ENCODE data around the gene NDUFA12. TPM values are rescaled to one million over a fixed set of nuclear protein-coding genes. Genes with fewer than 3 reads are reported as not detected.

NDUFA12 gene
- total and polyA plus RNA-seq, 2 of the 4 experiments (the other 2 are of a cell fraction), result 116 to 135 TPM

DNA sequence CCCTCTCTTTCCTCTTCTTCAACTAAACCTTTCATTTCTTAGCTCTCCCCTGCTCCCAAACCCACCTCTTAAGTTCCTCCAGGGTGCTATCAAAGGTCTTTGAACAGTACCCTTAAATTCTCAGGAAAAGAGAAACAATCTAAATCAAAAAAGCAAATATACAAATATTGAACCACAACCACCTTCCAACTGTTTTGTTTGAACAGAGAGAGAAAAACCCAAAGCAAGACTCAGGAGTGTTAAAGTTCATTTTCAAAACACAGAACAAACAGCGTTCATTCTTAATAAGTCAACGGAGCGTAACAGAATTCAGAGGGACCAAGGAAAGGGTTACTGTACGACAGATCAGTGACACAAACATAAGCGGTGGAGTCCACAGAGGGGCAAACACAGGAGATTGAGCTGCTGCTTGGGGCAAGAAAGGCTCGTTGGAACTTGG, 73.3 kb downstream of the NDUFA12 start:
- POLR2A ChIA-PET (ENCODE audit: unreplicated experiment), result no interaction called here

More for the DNA sequence above, 73.3 kb downstream of the NDUFA12 start:
- H3K4me3 ChIP-seq (ENCODE audit: insufficient read depth, low read depth, low read length), result no peak overlapping the region
- ATAC-seq (ENCODE audit: low read depth) (no peak), DNase-seq (no peak)
- no peak overlapping the region for H2BK120ac ChIP-seq (ENCODE audit: low read depth, low read length)
- H3K9ac ChIP-seq (ENCODE audit: low read depth, low read length), result no peak overlapping the region
- H3K18ac ChIP-seq (ENCODE audit: low read depth, low read length), result no peak overlapping the region
- no peak overlapping the region for H2BK5ac ChIP-seq (ENCODE audit: low read depth, low read length, poor library complexity, severe bottlenecking)
- intact Hi-C loops (cut with micrococcal nuclease) (no loop called here), dilution Hi-C loops (cut with HindIII; ENCODE audit: low sequenced_read_pairs, unreplicated experiment) (no loop called here), in situ Hi-C loops (cut with MboI; ENCODE audit: low sequenced_read_pairs) (no loop called here)
- no peak overlapping the region for H3K14ac ChIP-seq (replicated peaks; ENCODE audit: low read depth, low read length)
- H3K4me1 ChIP-seq (ENCODE audit: control insufficient read depth, insufficient read depth, low read length), result no peaks in the 10 kb centered on the region
- no peak overlapping the region for H2AFZ ChIP-seq (replicated peaks; ENCODE audit: low read length, poor library complexity)
- H3K79me1 ChIP-seq (ENCODE audit: low read depth in 1 of 2, low read length in 2 of 2), result no peaks in the 10 kb centered on the region
- no peak overlapping the region for H3K23ac ChIP-seq (ENCODE audit: low read depth, low read length)
- TF ChIP-seq MAFK (IDR thresholded peaks at IDR 0.05; ENCODE audit: low read depth, low read length) (no peak), POLR2A (IDR thresholded peaks at IDR 0.05; ENCODE audit: low read depth, low read length) (no peak), CEBPB (IDR thresholded peaks at IDR 0.05; ENCODE audit: low read depth, low read length) (no peak), MXI1 (IDR thresholded peaks at IDR 0.05; ENCODE audit: borderline replicate concordance, low read depth, low read length) (no peak), USF2 (IDR thresholded peaks at IDR 0.05; ENCODE audit: low read depth, low read length) (no peak), NFE2L2 (IDR thresholded peaks at IDR 0.05; ENCODE audit: low read depth, low read length) (no peak), RAD21 (IDR thresholded peaks at IDR 0.05; ENCODE audit: low read length) (no peak), CHD1 (IDR thresholded peaks at IDR 0.05; ENCODE audit: low read depth, low read length) (no peak), FOS (IDR thresholded peaks at IDR 0.05; ENCODE audit: low read depth, low read length) (no peak), RCOR1 (IDR thresholded peaks at IDR 0.05; ENCODE audit: insufficient replicate concordance, low read length) (no peak), BHLHE40 (IDR thresholded peaks at IDR 0.05; ENCODE audit: low read depth, low read length) (no peak), MAZ (IDR thresholded peaks at IDR 0.05; ENCODE audit: borderline replicate concordance, low read depth, low read length) (no peak), RFX5 (IDR thresholded peaks at IDR 0.05; ENCODE audit: low read depth, low read length) (no peak), SMC3 (IDR thresholded peaks at IDR 0.05; ENCODE audit: low read depth, low read length) (no peak), CTCF (conservative IDR thresholded peaks at IDR 0.05; ENCODE audit: low read depth, low read length) (no peak)
- TF ChIP-seq, protein P1, sequence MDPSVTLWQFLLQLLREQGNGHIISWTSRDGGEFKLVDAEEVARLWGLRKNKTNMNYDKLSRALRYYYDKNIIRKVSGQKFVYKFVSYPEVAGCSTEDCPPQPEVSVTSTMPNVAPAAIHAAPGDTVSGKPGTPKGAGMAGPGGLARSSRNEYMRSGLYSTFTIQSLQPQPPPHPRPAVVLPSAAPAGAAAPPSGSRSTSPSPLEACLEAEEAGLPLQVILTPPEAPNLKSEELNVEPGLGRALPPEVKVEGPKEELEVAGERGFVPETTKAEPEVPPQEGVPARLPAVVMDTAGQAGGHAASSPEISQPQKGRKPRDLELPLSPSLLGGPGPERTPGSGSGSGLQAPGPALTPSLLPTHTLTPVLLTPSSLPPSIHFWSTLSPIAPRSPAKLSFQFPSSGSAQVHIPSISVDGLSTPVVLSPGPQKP (IDR thresholded peaks at IDR 0.05; ENCODE audit: borderline replicate concordance, low read depth, low read length), result no peak
- H3K27me3 ChIP-seq (ENCODE audit: control insufficient read depth, insufficient read depth, low read length), result peaks cover 4% of the 10 kb centered on the region
- H2BK15ac ChIP-seq (ENCODE audit: low read depth, low read length), result no peak overlapping the region
- H4K20me1 ChIP-seq (ENCODE audit: insufficient read depth, low read length), result no peaks in the 10 kb centered on the region
- no peaks in the 10 kb centered on the region for H3K9me3 ChIP-seq (ENCODE audit: control insufficient read depth, insufficient read depth, low read length)
- no peak overlapping the region for H2BK20ac ChIP-seq (ENCODE audit: low read depth, low read length)
- BruUV-seq (replicated peaks), result no TSS peak
- no peaks in the 10 kb centered on the region for H3K36me3 ChIP-seq (ENCODE audit: control insufficient read depth, insufficient read depth, low read length)
- no peak overlapping the region for H3K4ac ChIP-seq (ENCODE audit: low read depth, low read length)
- H3K4me2 ChIP-seq (ENCODE audit: low read depth, low read length), result no peak overlapping the region
- H4K5ac ChIP-seq (ENCODE audit: low read depth, low read length), result no peak overlapping the region
- H2AK9ac ChIP-seq (replicated peaks; ENCODE audit: low read depth, low read length, poor library complexity), result no peak overlapping the region
- WGBS, 2 experiments (ENCODE audit: extremely low coverage in 2 of 2, insufficient read length in 1 of 2), result 71% methylated on average over 4 of the region's 6 CpGs; no CpG with 5 or more reads in 1 of the 2 experiments
- CTCF ChIA-PET, result no interaction called here
- no peak overlapping the region for H4K8ac ChIP-seq (ENCODE audit: low read depth in 2 of 2, low read length in 2 of 2)
- no peak overlapping the region for H2AK5ac ChIP-seq (ENCODE audit: low read depth, low read length)
- H4K91ac ChIP-seq (ENCODE audit: insufficient read depth, low read depth, low read length), result no peak overlapping the region
- no peak overlapping the region for H3K56ac ChIP-seq (ENCODE audit: extremely low read depth, insufficient read depth, low read length)
- no peaks in the 10 kb centered on the region for H3K9me1 ChIP-seq (ENCODE audit: insufficient read depth, low read length)
- H3K27ac ChIP-seq (ENCODE audit: insufficient read depth, low read length), result no peak overlapping the region
